Mammary epithelial cell (primary cell): ENCODE measurements around the gene SNX2.

Source experiments
- EZH2 ChIP-seq: IDR thresholded peaks from 2 replicates; pipeline ENCODE4 v1.6.1; 2012; ENCODE audit warnings: low read length, inconsistent platforms, borderline replicate concordance
- TF ChIP-seq, protein P1 (sequence below), 2 donors: IDR thresholded peaks in 1 of 2; conservative IDR thresholded peaks in 1 of 2; 2 replicates each; pipeline ENCODE4 v1.5.1; 2011 to 2012; ENCODE audit warnings: inconsistent platforms in 2 of 2, low read length in 2 of 2, mild to moderate bottlenecking in 2 of 2, control low read depth in 1 of 2, low read depth in 1 of 2; ENCODE audit not compliant: insufficient read depth in 1 of 2; ENCODE audit errors: extremely low read depth in 1 of 2

DNA sequence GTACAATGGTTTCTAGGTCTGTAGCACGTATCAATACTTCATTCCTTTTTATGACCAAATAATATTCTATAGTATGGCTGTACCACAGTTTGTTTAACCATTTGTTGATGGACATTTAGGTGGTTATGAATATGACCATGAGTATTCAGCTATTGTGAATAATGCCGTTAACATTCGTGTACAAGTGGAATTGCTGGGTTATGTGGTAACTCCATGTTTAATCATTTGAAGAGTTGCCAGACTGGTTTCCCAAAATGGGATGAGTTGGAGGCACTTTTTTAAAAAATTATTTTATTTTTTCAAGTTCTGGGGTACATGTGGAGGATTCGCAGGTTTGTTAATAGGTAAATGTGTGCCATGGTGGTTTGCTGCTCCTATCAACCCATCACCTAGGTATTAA, 4.6 kb downstream of the SNX2 start:
- TF ChIP-seq, protein P1, sequence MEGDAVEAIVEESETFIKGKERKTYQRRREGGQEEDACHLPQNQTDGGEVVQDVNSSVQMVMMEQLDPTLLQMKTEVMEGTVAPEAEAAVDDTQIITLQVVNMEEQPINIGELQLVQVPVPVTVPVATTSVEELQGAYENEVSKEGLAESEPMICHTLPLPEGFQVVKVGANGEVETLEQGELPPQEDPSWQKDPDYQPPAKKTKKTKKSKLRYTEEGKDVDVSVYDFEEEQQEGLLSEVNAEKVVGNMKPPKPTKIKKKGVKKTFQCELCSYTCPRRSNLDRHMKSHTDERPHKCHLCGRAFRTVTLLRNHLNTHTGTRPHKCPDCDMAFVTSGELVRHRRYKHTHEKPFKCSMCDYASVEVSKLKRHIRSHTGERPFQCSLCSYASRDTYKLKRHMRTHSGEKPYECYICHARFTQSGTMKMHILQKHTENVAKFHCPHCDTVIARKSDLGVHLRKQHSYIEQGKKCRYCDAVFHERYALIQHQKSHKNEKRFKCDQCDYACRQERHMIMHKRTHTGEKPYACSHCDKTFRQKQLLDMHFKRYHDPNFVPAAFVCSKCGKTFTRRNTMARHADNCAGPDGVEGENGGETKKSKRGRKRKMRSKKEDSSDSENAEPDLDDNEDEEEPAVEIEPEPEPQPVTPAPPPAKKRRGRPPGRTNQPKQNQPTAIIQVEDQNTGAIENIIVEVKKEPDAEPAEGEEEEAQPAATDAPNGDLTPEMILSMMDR (conservative IDR thresholded peaks at IDR 0.05 in 1 of 2, IDR thresholded peaks at IDR 0.05 in 1 of 2; ENCODE audit: extremely low read depth in 1 of 2, insufficient read depth in 1 of 2, low read depth in 1 of 2, low read length in 2 of 2) = no peak
- no peak for TF ChIP-seq EZH2
